Activated CD4-positive, alpha-beta T cell treated with anti-CD3 and anti-CD28 coated beads, Interleukin-10, Interleukin-2, amounts not matched to agents 100 ng/mL and 50 ng/mL, durations not matched to agents 16 hours and 8 hours (primary cell): Measurements from ENCODE around the gene LMAN1.

Source experiments
- DNase-seq: peaks from one replicate; pipeline ENCODE4 v3.0.0-alpha.2; 2020

LMAN1 gene

DNA sequence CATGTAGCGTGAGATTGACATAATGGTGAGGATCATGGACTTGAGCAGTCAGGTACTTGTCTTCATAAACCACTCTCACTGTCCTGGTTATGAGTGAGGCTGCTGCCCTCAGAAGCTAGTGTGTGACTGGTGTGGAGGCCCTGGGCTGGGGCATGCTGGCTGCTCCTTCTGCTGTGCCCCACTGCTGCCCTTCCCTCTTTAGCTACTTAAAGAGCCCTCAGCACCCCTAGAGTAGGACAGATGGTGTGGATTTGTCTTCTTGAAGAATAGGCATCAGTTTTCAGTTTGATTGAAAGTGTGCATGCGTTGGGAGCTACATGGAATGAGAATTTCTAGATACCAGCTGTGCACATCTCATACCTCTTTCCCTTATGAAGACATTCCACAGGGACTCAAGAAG lies 56.1 kb downstream of the LMAN1 start:
- DNase-seq: no peak

DNA sequence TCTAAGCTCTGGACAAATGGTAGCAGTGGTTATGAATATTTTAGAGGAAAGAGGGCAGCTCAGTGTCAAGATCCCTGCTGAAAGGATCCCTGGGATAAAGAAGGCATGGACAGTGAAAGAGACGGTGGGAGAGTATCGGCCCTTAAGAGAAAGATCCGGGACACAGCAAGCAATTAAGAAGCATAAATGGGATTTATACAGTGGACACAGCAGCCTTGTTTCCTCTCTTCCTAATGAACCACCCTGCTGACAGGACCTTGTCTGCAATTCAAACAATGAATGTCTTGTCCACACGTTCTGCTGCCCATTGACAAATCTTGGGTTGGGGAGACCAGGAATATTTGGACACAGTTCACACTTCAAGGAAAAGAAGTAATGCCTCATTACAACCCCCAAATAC lies 57.1 kb downstream of the LMAN1 start:
- DNase-seq: no peak

DNA sequence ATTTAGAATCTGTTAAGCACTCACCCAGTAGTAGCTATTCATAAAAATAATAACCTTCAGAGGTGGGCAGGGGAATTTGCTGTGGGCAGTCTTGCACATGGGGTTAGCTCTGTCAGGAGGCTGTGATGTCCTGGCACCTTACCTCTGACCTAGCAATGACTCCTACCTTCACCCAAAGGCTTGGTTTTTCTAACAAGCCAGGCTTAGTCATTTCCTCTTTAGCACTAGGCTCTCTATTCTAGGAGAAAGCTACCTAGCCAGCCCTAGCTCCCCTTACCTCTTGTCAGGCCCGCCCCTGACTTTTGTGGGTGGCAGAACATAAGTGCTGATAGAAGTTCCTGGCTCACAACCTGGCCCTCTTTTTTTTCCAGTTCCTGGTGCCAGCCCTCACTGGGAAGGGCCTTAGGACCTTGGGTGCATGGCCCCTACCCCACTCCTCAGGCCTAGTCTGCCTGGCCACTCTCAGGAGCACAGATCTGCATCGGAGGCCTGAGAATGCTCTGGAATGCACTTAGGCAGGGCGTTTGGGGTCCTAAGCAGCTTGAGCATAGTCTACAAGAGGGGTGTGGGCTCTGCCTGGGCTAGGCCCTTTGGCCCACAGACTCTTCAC lies 58.3 kb downstream of the LMAN1 start:
- DNase-seq: peak; percentile 11

DNA sequence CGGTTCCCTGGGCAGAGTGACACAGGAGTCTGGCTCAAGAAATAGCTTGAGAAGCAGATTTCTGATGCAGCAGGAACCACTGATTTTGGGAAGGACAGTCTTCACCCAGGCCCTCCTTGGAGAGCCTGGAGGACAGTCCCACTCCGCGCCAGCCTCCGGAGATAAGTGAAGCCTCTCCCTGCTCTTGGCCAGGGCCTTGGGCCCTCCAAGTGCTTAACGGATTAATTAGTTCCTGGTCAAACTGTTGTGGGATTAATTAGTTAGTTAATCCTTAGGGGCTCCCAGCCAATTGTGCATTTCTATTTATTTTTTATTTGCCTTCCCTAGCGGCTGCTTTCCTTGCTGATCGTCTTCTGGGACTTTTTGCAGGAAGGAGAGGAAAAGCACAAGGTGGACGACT lies 60.2 kb downstream of the LMAN1 start:
- DNase-seq: no peak

DNA sequence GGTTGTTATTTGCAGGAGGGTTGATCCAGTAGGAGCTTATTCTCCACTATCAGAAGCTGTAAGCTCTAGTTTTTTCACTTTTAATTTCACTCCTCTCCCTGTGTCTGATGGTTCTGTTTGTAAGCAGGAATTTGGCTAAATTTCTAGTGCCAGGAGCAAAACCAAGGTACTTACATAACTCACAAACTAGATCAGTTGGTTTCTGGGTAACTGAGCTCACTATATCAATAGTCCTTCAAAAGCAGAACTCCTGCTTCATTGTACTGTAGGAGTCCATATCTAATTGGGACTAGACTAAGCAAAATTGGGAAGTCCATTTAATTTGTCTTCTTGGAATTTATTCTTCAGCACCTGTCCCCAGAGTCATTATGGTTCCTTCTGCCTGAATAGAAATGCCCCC lies 65.7 kb downstream of the LMAN1 start:
- DNase-seq: no peak

DNA sequence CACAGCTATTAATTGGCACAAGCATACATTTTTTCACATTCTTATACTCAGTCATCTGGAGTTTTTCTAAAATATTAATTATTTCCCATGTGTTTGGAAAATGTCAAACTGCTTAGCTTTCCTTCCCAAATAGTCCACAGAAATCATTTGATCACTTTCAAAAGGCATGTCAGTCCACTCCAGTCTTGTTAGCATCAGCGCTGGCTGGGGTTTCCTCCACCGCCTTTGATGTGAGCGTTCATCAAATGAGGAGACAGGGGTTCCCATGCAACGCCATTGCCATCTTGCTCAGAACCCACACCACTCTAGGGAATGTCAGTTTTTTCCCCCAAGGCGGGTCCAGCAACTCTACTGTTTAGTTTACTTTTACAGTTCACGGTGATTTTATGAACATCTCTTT lies 72.7 kb downstream of the LMAN1 start:
- no peak for DNase-seq

DNA sequence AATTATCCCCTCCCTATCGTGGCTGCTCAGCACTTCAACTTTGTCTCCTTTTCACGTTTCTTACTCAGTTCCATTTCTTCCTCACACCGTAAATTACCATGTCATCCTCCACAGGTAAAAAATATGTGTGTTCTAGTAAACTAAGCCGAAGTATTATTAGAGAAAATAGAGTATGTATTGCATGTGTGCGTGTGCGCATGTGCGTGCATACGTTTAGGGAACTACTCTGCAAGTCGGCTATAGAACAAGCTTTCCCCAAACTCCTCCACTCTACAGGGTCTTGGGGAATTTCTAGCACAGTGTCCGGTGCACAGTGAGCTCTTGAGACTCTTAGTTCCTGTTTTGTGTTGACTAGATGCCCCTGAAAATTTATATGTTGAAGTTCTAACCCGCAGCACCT lies 76.7 kb downstream of the LMAN1 start:
- no peak for DNase-seq

DNA sequence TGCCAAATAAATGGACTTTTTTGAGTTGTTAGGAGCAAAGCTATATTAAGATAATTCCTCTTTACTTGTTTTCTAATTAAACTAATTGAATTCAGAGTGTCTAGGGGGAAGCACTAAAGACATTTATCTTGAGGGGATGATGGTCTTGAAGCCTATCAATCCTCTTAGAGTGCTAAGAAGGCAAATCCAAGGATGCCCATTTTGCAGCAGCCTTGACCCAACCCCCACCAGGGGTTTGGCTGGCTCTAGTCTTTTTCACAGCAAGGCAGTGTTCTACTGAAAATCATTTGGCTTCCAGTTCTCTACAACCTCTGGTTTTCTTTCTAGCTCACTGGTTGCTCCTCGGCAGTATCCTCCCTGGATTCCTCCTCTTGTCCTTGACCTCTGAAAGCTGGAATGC lies 79.3 kb downstream of the LMAN1 start:
- no peak for DNase-seq

DNA sequence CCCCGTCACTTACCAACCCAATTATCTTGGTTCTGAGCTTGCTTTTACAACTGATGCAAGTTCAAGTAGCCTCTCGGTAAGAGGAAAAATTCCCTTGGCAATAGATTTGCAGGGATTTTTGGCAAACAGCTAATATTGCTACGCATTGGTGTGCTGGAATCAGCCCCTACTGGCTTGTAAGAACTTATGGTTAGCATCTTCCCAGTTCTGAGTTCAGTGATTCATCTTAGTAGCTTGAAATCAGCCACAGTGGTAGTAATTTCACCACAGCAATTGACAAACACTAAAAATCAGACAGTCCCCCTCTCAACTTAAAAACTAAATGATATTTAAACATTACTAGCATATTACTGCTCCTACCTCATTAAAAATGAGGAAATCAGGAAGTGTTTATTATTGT lies 79.9 kb downstream of the LMAN1 start:
- DNase-seq: peak; percentile 31

DNA sequence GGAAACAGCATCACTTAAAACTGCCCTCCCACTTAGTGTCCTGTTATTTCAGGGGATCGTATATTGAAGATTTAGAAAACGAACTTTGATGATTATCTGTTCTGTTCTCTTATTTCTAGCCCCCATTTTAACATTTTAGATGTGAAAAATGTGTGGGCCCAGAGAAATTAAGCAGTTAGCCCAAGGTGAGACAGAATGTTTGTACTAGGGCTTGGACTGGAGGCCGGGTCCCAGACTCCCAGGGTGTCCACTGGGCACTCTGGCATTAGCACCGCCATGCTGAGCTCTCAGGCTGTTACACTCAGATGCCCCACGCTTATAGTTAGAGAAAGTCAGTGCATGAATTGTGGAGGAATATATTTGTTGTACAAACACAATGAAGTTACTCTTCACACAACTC lies 80.3 kb downstream of the LMAN1 start:
- no peak for DNase-seq
